Fibroblast of skin of scalp (primary cell): ENCODE data around the gene RNU7-1. TPM values are rescaled to one million over a fixed set of nuclear protein-coding genes. Genes with fewer than 3 reads are reported as not detected.
"Not testable (repeated sequence)": the region's sequence is repeated elsewhere in the genome, so short reads cannot be mapped to it uniquely, and the experiment has no call there.

ENCODE experiments used
- DNase-seq: peaks from one replicate; pipeline ENCODE4 v3.0.0-alpha.2; 2013
- polyA plus RNA-seq, 2 experiments: library from polyadenylated mRNA; unstranded; fragments of 120-200 nt; gene quantifications; one replicate each; pipeline ENCODE4 v1.2.1, GENCODE V29; 2013; ENCODE audit not compliant: insufficient read length in 2 of 2

Gene RNU7-1
- polyA plus RNA-seq (2013, experiment 1 of 2; ENCODE audit: insufficient read length): not detected
- polyA plus RNA-seq (2013, experiment 2 of 2; ENCODE audit: insufficient read length): not detected

GRCh38 chr12:6943722-6944380 lies at the start of gene RNU7-1, which contains the start of gene C12orf57:
Gene RNU7-1 (plus strand): TSS chr12:6943816.
Gene C12orf57 (plus strand): TSS chr12:6944022. CDS start chr12:6944122, 100 bp downstream.
- DNase-seq: peak; percentile 97

DNA sequence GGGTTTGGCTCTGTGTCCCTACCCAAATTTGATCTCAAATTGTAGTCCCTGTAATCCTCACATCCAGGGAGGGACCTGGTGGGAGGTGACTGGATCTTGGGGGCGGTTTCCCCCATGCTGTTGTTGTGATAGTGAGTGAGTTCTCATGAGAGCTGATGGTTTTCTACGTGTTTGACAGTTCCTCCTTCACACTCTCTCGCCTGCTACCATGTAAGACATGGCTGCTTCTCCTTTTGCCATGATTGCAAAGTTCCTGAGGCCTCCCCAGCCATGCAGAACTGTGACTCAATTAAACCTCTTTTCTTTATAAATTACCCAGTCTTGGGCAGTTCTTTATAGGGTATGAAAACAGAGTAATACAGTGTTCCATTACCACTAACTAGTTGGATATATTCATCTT lies 49.3 kb upstream of the RNU7-1 start:
- DNase-seq: no peak

- no peak for DNase-seq
Measured at GRCh38 chr12:6896846-6897435, 46.7 kb upstream of the RNU7-1 start.

- no peak for DNase-seq
Measured at GRCh38 chr12:6899427-6899826, 44.2 kb upstream of the RNU7-1 start.

DNA sequence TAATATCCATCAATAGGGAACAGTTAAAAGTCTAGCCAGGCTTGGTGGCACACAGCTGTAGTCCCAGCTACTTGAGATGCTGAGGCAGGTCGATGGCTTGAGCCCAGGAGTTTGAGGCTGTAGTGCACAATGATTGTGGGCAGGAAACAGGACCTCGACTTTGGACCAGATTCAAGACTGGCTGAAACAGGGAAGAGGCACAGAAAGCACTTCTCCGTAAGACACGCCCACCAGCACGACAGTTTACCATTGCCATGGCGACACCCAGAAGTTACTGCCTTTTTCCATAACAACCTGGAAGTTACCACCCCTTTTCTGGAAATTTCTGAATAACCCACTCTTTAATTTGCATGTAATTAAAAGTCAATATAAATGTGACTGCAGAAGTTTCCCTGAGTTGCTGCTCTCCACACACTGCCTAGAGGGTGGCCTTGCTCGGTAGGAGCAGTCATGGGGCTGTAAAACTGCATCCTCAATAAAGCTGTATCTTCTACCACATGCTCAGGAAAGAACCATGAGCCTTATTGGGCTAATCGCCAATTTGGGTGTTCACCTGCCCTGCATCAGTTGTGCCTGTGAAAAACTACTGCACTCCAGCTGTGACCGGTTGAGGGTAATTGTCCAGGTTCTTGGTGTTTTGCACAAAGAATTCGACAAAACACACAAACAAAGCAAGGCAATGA lies 43.6 kb upstream of the RNU7-1 start:
- no peak for DNase-seq

DNA sequence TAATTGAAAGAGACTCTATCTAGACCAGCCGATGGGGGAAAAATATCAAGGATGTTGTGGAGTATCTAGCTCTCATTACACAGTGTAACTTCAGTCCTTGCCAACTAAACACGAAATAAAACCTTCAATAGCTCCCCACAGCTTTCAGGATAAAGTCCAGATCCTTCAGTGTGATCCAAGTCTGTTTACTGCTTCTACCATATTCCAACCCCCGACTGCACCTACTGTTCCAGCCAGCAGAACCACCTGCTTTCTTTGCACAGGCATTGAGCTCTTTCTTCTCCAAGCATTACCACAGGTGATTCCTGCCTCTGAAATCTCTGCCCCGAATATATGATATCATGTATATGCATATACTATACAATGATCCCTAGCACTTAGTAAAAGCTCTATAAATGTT lies 41.2 kb upstream of the RNU7-1 start:
- DNase-seq: no peak

GRCh38 chr12:6903722-6904121 lies 39.9 kb upstream of the RNU7-1 start:
- no peak for DNase-seq

DNA sequence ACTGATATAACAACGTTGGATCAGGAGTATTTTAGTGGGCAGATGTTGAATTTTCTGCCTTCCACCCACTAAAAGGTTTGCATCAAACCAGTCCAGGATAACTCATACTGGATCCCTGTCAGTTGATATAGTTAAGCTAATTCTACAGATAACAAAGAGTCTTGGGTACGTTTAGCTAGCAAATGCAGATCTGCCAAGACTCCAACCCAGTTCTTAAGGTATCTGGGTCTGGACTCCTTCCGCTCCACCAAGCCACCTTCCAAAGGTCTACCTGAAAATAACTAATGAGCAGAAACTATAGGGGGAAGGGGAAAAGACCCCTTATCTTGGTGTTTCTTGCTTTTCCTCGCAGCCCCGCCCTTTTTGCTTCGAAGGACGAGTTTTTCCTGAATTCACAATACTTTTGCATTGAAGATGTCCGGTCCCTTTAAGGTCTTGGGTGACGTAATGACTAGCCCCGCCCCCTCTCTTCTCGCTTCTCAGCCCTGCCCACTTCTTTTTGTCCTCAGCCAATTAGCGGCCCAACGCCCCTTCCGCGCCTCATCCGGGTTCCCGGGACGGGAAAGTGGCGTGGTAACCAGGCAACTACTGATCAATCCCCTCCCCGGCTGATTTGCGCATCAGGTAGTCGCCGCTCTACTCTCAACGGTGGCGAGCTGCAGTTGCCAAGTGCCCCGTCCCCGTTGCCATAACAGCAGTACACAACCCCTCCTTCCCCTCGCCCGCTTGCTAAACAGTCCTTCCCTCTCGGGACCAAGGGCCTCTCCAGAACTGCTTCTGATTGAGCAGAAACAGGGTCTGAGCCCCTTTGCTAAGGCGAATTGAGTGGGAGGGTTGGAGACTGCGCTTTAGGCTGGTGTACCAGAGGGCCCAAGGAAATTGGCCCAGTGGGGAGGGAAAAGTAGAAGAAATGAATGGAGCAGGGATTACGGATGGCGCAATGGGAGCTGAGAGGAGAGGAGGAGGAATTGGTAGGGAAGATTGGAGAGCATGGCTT lies 39.0 kb upstream of the RNU7-1 start, which contains the start of gene LRRC23:
Gene LRRC23 (plus strand): TSS at position 543 of the 997 bp plus-strand sequence. CDS start 812 bp downstream, outside the sequence.
- peak; percentile 95 for DNase-seq

- no peak for DNase-seq
Measured at GRCh38 chr12:6905414-6906040, 38.1 kb upstream of the RNU7-1 start.

GRCh38 chr12:6908141-6908540 lies 35.5 kb upstream of the RNU7-1 start:
- not testable (repeated sequence) for DNase-seq

- DNase-seq: no peak
Measured at GRCh38 chr12:6909421-6910145, 34.0 kb upstream of the RNU7-1 start.

DNA sequence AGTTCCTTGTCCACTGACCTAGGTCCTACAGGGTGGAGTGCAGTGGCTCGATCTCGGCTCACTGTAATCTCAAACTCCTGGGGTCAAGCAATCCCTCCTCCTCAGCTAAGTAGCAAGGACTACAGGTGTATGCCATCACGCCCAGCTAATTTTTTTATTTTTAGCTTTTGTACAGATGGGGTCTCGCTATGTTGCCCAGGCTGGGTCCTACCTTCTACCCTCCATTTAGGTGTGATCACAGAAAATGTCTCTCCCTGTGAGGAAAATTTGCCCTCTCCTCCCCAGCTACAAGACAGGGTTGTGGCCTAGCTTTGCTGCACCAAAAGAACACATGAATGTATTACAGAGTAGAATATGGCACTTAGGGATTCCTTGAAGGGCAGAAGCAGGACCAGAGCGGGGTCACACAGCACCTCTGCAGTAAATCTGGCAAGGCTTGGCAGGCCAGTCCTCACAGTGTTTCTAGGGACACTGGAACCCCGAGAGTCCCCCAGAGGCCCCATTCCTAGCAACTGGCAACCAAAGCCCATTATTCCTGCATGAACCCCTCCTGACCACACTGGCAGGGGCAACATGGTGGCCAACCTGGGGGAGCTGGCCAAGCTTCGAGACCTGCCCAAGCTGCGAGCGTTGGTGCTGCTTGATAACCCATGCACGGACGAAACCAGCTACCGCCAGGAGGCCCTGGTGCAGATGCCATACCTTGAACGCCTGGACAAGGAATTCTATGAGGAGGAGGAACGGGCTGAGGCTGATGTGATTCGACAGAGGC lies 31.3 kb upstream of the RNU7-1 start:
- DNase-seq: no peak

DNA sequence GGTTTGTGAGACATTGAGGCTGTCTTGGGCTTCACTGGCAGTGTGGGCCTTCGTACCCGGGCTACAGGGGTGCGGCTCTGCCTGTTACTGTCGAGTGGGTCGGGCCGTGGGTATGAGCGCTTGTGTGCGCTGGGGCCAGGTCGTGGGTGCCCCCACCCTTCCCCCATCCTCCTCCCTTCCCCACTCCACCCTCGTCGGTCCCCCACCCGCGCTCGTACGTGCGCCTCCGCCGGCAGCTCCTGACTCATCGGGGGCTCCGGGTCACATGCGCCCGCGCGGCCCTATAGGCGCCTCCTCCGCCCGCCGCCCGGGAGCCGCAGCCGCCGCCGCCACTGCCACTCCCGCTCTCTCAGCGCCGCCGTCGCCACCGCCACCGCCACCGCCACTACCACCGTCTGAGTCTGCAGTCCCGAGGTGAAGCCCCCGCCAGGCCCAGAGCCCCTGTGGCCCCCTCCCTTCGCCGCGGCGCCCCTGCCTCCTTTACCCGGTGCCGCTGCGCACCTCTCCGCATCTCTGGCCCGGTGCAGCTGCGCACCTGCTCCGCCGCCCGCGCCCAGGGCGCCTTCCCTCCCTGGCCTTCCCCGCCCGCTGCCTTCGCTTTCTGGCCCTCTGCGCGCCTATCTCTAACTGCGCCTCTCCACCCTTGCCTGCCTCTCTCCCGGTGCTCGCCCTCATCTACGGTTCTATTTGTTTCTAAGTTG lies 29.2 kb upstream of the RNU7-1 start, which contains the start of gene ENO2:
Gene ENO2 (plus strand): TSS at position 335 of the 701 bp plus-strand sequence. CDS start 1,253 bp downstream, outside the sequence.
- DNase-seq: peak; percentile 81

DNA sequence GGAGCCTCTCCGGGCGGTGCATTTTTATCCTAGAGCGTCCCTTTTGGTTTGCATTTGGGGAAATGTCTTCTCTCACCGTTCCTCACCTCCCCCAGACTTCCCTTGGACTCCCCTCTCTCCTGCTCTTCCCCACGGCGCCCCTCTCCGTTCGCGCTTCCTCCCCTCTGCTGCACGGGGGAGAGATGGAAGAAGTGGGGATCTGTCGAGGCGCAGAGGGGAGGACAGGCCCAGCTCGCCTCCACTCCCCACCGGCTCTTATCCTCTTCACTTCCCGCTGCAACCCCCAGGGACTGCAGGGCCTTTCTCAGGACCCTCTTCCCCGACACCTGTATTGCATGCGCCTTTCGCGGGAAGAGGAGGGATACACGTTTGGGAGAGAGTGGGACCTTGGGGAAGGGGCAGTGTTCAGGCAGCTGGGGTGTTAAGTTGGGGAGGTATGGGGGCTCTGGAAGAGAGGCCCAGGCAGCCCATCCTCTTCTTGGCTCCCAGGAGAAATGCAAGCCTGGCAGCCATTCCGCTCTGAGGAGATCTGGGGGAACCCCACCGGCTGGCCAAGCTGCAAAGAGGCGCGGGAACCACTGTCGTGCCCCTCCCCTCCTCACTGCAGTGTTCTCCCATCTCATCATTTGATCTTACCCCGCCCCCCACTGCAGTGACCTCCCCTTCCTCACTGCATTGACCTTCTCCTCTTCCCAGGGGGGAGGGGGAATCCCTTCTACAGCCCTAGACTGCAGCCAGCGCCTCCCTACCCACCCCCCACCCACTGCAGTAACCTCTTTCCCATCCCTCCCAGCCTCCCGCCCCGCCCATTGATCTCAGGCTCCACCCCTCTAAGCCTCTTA lies 28.4 kb upstream of the RNU7-1 start:
- no peak for DNase-seq

DNA sequence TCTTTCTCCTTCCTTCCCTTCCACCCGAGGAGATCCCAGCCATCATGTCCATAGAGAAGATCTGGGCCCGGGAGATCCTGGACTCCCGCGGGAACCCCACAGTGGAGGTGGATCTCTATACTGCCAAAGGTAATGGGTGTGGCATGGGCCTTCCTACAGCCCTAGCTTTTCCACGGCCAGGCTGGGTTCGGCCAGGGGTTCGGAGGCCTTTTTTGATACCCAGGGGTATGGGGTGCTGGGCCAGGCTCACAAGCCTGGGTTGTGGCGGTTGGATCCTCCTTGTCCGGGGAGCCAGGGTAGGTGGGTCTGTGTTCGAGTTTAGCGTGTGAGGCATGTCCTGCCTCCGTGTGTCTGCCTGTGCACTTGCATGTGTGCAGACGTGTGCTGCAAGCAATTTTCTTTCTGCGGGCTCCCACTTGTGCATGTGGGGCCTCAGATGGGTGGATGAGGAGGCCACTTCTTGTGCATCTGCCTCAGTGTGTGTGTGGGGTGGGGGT lies 27.8 kb upstream of the RNU7-1 start:
- DNase-seq: no peak

DNA sequence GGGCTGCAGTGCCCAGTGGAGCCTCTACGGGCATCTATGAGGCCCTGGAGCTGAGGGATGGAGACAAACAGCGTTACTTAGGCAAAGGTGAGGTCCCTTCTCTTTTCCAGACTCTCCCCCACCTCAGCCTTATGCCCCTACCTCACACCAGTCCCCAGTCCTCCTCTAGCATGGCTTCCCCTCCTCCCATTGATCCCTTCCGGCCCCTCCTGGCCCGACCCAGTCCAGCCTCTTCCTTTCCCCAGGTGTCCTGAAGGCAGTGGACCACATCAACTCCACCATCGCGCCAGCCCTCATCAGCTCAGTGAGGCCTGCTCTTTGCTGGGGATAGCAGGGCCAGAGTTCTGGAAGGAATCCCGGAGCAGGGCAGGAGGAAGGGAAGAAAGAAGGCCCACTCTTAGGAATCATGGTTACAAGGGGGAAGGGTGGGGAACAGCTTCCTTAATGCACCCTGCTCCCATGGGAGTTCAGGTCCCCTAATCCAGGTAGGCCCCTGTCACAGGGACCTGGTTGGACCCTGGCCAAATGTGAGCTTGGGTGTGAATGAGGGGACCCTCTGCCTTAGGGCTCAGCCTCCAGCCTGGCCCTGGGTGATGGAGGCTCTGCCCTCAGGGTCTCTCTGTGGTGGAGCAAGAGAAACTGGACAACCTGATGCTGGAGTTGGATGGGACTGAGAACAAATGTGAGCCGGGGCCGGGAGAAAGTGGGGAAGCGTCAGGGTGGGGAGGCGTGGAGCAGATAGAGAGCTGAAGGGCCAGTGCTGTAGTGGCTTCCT lies 27.0 kb upstream of the RNU7-1 start:
- DNase-seq: no peak

GRCh38 chr12:6917491-6918231 lies 26.0 kb upstream of the RNU7-1 start:
- peak; percentile 45 for DNase-seq
